NCI-H526 (cell line): ENCODE data around the gene ATP10A.
"Not testable (repeated sequence)": the region's sequence is repeated elsewhere in the genome, so short reads cannot be mapped to it uniquely, and the experiment has no call there.

Experiments
- DNase-seq, 2 experiments: peaks; one replicate each; lab custom pipeline; 2025; lab: John Stamatoyannopoulos, UW

Gene ATP10A

DNA sequence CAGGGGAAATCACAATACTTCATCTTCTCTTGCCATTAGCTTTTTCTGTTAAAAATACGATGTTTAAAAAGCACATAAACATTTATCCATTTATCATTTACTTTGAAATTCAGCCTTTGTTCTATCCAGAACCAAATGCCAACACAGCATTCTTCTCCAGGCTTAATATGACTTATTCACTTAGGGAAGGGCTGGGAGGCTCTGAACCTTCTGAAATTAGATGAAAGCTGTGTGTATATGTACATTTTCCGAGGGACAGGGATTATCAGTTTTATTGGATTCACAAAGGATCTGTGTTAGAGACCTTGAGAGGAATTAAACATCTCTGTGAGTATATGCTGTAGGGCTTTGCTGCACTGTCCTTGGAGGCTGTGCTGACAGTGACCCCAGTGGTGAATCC, 213.7 kb downstream of the ATP10A start:
- DNase-seq: no peak

DNA sequence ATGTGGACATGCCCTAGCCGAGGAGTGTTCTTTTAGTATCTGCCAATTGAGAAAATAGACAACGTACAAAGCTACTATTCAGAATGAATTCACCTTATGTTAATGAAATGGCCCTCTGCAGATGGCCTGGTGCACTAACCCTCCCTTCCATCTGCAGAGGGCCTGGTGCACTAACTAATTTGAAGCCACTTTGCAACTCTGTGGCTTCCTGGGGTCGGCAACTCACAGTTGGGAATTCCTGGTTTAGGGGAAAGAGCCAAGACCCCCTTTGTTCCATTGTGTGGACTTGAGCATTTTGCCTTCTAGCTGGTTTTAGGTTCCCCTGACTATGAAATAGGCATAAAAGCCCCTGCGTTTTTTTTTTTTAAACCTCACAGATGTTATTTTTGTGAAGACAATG, 220.0 kb downstream of the ATP10A start:
- no peak for DNase-seq

DNA sequence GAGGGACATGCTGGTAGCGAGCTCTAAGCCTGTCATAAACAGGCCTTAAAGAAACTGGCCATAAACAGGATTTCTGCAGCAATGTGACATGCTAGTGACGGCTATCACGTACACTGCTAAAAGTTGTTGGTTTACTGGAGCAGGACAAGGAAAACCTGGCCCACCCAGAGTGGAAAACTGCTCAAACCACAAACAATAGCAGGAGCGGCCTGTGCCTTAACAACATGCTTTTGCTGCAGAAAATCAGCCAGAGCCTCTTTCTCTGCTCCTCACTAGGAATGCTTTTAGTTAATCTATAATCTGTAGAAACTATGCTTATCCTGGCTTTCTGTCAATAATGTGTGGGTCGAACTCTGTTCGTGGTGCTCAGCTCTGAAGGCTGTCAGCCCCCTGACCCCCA, 221.4 kb downstream of the ATP10A start:
- no peak for DNase-seq

DNA sequence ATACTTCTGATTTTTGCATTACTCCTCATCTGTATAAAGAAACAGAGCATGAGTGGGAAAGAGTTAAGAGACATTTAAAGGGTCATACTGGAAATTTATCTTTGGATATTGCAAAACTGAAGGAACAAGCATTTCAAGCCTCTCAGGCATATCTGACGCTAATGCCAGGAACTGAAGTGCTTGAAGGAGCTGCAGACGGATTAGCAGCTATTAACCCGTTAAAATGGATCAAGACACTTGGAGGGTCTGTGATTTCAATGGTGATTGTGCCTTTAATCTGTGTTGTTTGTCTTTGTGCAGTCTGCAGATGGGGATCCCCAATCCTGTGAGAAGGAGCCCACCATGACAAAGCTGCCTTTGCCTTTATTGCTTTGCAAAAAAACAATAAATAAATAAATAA, 221.8 kb downstream of the ATP10A start:
- no peak for DNase-seq

DNA sequence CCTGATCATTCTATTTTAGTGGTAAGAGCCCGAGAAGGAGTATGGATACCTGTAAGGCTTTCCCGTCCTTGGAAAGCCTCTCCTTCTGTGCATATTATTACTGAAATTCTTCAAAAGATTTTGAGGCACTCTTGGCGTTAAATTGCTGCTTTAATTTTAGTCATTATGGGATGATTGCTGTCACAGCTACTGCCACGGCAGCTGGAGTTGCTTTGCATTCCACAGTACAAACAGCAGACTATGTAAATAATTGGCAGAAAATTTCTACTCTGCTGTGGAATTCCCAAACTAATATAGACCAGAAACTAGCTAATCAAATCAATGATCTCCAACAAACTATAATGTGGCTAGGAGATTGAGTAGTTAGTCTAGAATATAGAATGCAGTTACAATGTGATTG, 222.2 kb downstream of the ATP10A start:
- not testable (repeated sequence) for DNase-seq

DNA sequence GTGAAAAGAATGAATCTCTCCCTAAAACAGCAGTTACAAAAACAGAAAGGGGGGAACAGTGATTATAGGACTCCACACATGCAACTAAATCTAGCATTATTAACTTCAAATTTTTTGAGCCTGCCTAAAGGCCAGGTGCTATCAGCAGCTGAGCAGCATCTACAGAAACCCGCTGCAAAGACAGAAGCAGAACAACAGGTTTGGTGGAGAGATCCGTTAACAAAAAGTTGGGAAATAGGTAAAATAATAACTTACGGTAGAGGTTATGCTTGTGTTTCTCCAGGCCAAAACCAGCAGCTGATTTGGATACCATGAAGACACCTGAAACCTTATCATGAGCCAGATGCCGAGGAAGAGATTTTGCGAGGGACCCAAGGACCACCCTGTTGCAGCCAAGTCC, 222.7 kb downstream of the ATP10A start:
- no peak for DNase-seq

DNA sequence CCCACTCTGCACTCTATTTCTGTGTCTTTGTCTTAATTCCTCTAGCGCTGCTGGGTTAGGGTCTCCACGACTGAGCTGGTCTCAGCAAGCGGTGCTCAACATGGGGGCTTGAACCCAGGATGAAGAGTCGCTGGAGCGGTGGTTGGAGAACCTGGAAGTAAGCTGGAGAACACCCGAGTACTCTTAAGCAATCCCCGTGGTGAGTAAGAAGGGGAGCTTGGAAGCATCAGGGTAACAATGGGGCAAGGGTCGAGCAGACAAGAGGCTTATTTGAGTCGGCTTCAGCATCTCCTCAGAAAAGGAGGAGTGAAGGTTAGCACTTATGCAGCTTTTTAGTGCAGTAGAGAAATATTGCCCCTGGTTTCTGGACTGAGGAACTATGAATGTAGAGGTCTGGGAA, 226.6 kb downstream of the ATP10A start:
- DNase-seq: not testable (repeated sequence)

DNA sequence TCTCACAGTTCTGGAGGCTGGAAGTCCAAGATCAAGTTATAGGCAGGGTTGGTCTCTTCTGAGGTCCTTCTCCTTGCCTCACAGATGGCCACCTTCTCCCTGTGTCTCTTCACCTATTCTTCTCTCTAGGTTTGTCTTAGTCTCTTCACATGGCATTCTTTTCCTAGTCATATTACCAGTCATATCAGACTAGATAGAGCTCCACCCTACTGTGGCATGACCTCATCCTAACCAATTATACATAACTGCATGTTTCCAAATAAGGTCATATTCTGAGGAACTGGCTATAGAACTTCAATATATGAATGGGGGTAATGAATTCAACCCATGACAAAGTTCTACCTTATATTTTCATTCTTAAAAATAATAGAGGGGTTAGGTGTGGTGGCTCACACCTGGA, 227.9 kb downstream of the ATP10A start:
- no peak for DNase-seq

DNA sequence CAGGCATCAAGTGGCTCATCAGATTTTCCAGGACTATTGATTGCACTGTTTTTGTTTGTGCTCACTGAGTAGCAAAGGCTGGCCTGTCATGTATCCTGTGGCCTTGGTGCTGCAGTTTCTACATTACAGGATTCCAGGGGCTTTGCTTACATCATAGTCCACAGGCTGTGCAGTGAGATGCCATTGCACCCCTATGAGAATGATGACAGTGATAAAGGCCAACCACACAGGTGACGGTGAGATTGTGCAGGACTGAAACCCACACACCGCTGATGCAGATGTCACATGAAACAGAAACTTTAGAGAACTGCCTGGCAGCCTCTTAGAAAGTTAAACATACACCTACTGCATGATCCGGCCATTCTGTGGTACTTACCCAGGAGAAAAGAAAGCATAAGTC, 229.3 kb downstream of the ATP10A start:
- no peak for DNase-seq

DNA sequence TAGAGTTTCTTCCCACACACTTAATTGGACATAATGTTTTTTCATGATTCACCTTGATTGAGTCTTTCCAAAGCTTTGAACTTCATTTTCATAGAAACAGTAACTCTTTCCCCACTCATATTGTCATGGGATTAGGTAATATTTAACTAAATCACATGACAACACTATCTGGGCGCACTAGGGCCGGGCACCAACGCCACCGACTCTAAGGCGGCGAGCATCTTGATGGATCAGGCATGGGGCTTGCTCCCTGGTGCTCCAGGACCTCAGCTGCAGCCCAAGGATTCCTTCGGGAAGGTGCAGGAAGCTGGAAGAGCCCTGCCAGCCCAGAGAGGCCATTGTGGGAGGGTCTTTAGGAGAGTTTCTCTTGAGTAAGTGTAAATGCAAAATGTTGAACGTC, 231.2 kb downstream of the ATP10A start:
- no peak for DNase-seq
